Measurements from ENCODE around the gene FCRLB. TPM values are rescaled to one million over a fixed set of nuclear protein-coding genes. Genes with fewer than 3 reads are reported as not detected.

Gene FCRLB
- total and polyA plus RNA-seq, 2 of the 13 experiments (the other 11 are each of a cell fraction or from before 2014, with no cell fraction given): 0.08 to 0.11 TPM

GRCh38 chr1:161770250-161770649, 48.9 kb downstream of the FCRLB start:
- in situ Hi-C loops (cut with HindIII; ENCODE audit: extremely low pct_ligation_motif_present, low pct_unique_long_range_greater_than_20kb): no loop called here
- Histone ChIP-seq H3K27ac (ENCODE audit: extremely low read length, insufficient read depth, low read length) (no peak overlapping the region), H3K79me2 (ENCODE audit: insufficient read depth, low read length) (peaks cover 55% of the 10 kb centered on the region), H2AFZ (ENCODE audit: low read length) (no peak overlapping the region), H4K20me1 (ENCODE audit: insufficient read depth, low read length) (no peaks in the 10 kb centered on the region; the same call in 1 of the 2 replicates), H3K36me3 (replicated peaks in 1 of 2; ENCODE audit: control insufficient read depth in 1 of 2, insufficient read depth in 2 of 2, low read length in 2 of 2) (no peaks in the 10 kb centered on the region), H3K27me3 (ENCODE audit: control insufficient read depth in 1 of 2, insufficient read depth in 2 of 2, low read length in 2 of 2) (no peaks in the 10 kb centered on the region; a peak in 1 of 5 replicates), H3K9me3 (ENCODE audit: low read length) (no peaks in the 10 kb centered on the region), H3K4me3 (replicated peaks in 1 of 3; ENCODE audit: insufficient read depth in 1 of 3, low read depth in 2 of 3, low read length in 3 of 3) (no peak overlapping the region), H3K4me1 (ENCODE audit: insufficient read depth, low read length) (peaks cover 17% of the 10 kb centered on the region), H3K9ac (ENCODE audit: insufficient read depth, low read depth, low read length) (no peak overlapping the region), H3K4me2 (ENCODE audit: low read depth, low read length) (no peak overlapping the region)
- 99% methylated on average over 3 of the region's 3 CpGs for WGBS (ENCODE audit: low lambda C conversion rate)
- FAIRE-seq (no peak), DNase-seq (ENCODE audit: low spot score) (no peak), ATAC-seq (no peak)
- TF ChIP-seq ZNF761 (CRISPR knock-in tag; conservative IDR thresholded peaks at IDR 0.05): no peak
- TF ChIP-seq ZNF703 (CRISPR knock-in tag; IDR thresholded peaks at IDR 0.05; ENCODE audit: borderline replicate concordance): no peak
- no peak for TF ChIP-seq ZNF883 (CRISPR knock-in tag; IDR thresholded peaks at IDR 0.05; ENCODE audit: not compliant biosample characterization)
- BruUV-seq (replicated peaks): no TSS peak
- ChIA-PET POLR2A (no interaction called here), CTCF (ENCODE audit: low intra/inter-chr PET ratio, low total read pairs) (no interaction called here)
- intact Hi-C loops (cut with micrococcal nuclease; ENCODE audit: unreplicated experiment): no loop called here

GRCh38 chr1:161771161-161771560, 49.8 kb downstream of the FCRLB start:
- CTCF ChIA-PET (ENCODE audit: low intra/inter-chr PET ratio, low total read pairs): no interaction called here
- BruUV-seq (replicated peaks): no TSS peak
- TF ChIP-seq MEIS1 (CRISPR knock-in tag; IDR thresholded peaks at IDR 0.05; ENCODE audit: borderline replicate concordance) (no peak), RFX3 (CRISPR knock-in tag; IDR thresholded peaks at IDR 0.05) (no peak), ZNF253 (CRISPR knock-in tag; IDR thresholded peaks at IDR 0.05; ENCODE audit: borderline replicate concordance) (no peak), EED (CRISPR knock-in tag; IDR thresholded peaks at IDR 0.05) (no peak), HMGXB3 (CRISPR knock-in tag; IDR thresholded peaks at IDR 0.05; ENCODE audit: borderline replicate concordance) (no peak), ATF7 (IDR thresholded peaks at IDR 0.05) (no peak), ATF7 (CRISPR knock-in tag; IDR thresholded peaks at IDR 0.05) (no peak), MAFF (IDR thresholded peaks at IDR 0.05; ENCODE audit: low read depth, low read length) (no peak), ZNF343 (CRISPR knock-in tag; IDR thresholded peaks at IDR 0.05) (no peak), CCDC6 (CRISPR knock-in tag; IDR thresholded peaks at IDR 0.05) (no peak), SP1 (IDR thresholded peaks at IDR 0.05) (no peak), SP1 (CRISPR knock-in tag; IDR thresholded peaks at IDR 0.05) (no peak)

More at GRCh38 chr1:161771161-161771560, 49.8 kb downstream of the FCRLB start:
- in situ Hi-C loops (cut with HindIII; ENCODE audit: extremely low pct_ligation_motif_present, low pct_unique_long_range_greater_than_20kb): no loop called here
- ATAC-seq: no peak
- no peak overlapping the region for H3K4me2 ChIP-seq (ENCODE audit: low read depth, low read length)
- intact Hi-C loops (cut with micrococcal nuclease; ENCODE audit: unreplicated experiment): no loop called here
- peaks cover 61% of the 10 kb centered on the region for H3K79me2 ChIP-seq (ENCODE audit: insufficient read depth, low read length)
- DNase-seq (ENCODE audit: low spot score): no peak
- POLR2A ChIA-PET: no interaction called here
- H3K36me3 ChIP-seq (replicated peaks in 1 of 2; ENCODE audit: control insufficient read depth in 1 of 2, insufficient read depth in 2 of 2, low read length in 2 of 2): no peaks in the 10 kb centered on the region
- H3K4me1 ChIP-seq (ENCODE audit: insufficient read depth, low read length): peaks cover 17% of the 10 kb centered on the region
- no peaks in the 10 kb centered on the region for H3K9me3 ChIP-seq (ENCODE audit: low read length)
- H3K27ac ChIP-seq (ENCODE audit: extremely low read length, insufficient read depth, low read length): no peak overlapping the region
- no peaks in the 10 kb centered on the region; a peak in 1 of 5 replicates for H3K27me3 ChIP-seq (ENCODE audit: control insufficient read depth in 1 of 2, insufficient read depth in 2 of 2, low read length in 2 of 2)
- no peak overlapping the region for H3K4me3 ChIP-seq (replicated peaks in 1 of 3; ENCODE audit: insufficient read depth in 1 of 3, low read depth in 2 of 3, low read length in 3 of 3)
- no peaks in the 10 kb centered on the region; the same call in 1 of the 2 replicates for H4K20me1 ChIP-seq (ENCODE audit: insufficient read depth, low read length)
- H3K9ac ChIP-seq (ENCODE audit: insufficient read depth, low read depth, low read length): no peak overlapping the region
- FAIRE-seq: no peak
- 99% methylated on average over 5 of the region's 5 CpGs for WGBS (ENCODE audit: low lambda C conversion rate)
- no peak overlapping the region for H2AFZ ChIP-seq (ENCODE audit: low read length)

Measured in HepG2 (cell line).